ENCODE results near the gene SUGCT. TPM values are rescaled to one million over a fixed set of nuclear protein-coding genes. Genes with fewer than 3 reads are reported as not detected.
A peak's percentile ranks its signal among the peaks of the same experiment; 100 is the strongest.

Gene SUGCT
- total RNA-seq, 1 experiment from 2014 or later: 15.3 TPM

GRCh38 chr7:40421433-40421832 is 286.6 kb downstream of the SUGCT start:
- DNase-seq (ENCODE audit: low spot score): no peak
- in situ Hi-C loops (cut with HindIII; ENCODE audit: low sequenced_read_pairs): no loop called here

DNA sequence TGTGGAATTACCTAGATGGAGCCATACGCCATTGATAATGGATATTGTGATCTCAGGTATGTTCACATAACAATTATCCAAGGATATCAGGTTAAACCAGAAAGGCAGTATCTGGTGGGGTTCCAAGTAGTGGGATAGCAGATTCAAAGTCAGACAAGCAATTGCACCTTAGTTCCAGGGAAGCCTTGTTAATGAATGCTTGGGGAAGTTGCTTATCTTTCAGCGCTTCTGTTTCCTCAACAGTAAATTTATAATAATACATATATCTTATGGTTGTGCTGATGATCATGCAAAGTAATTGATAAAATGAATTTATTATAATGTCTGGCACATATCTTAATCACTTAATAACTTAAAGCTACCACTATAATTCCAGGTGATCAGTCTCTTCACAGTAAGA is 290.9 kb downstream of the SUGCT start:
- no peak for DNase-seq (ENCODE audit: low spot score)
- in situ Hi-C loops (cut with HindIII; ENCODE audit: low sequenced_read_pairs): no loop called here

- no peak for DNase-seq (ENCODE audit: low spot score)
These were observed 293.6 kb downstream of the SUGCT start for GRCh38 chr7:40428421-40428820.

GRCh38 chr7:40429826-40430225 is 295.0 kb downstream of the SUGCT start:
- in situ Hi-C loops (cut with HindIII; ENCODE audit: low sequenced_read_pairs): no loop called here
- no peak for DNase-seq (ENCODE audit: low spot score)

More at GRCh38 chr7:40428421-40428820, 293.6 kb downstream of the SUGCT start:
- in situ Hi-C loops (cut with HindIII; ENCODE audit: low sequenced_read_pairs): no loop called here

DNA sequence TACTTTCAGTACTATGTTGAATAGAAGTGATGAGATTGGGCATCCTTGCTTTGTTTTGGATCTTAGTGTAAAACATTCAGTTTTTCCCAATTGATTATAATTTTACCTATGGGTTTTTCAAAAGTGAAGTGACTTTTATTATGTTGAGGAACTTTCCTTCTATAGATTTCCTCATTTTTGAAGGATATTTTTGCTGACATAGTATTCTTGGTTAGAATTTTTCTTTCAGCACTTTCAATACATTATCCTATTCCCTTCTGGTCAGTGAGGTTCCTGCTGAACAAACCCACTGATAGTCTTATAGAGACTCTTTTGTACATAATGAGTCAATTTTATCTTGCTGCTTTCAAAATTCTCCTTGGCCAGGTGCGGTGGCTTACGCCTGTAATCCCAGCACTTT is 297.2 kb downstream of the SUGCT start:
- no peak for DNase-seq (ENCODE audit: low spot score)
- in situ Hi-C loops (cut with HindIII; ENCODE audit: low sequenced_read_pairs): no loop called here

DNA sequence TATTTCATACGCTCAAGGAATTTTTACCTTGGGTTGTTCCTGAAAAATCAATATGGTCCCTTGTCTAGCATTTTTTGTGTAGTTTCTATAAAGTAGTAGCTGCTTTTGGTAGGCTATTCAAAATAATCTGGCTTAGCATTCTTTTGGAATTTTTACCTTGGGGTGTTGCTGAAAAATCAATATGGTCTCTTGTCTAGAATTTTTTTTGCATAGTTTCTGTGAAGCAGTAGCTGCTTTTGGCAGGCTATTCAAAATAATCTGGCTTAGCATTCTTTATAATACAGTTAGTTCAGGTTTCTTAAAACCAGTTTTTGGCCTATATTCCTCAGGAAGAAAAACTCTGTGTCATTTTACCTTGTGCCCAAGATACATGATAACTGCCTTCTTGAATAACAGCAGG is 301.9 kb downstream of the SUGCT start:
- DNase-seq (ENCODE audit: low spot score): no peak
- in situ Hi-C loops (cut with HindIII; ENCODE audit: low sequenced_read_pairs): no loop called here

GRCh38 chr7:40437498-40437897 is 302.7 kb downstream of the SUGCT start:
- peak; percentile 98 for DNase-seq (ENCODE audit: low spot score)
- in situ Hi-C loops (cut with HindIII; ENCODE audit: low sequenced_read_pairs): no loop called here

GRCh38 chr7:40437936-40438634 is 303.3 kb downstream of the SUGCT start:
- in situ Hi-C loops (cut with HindIII; ENCODE audit: low sequenced_read_pairs): no loop called here
- peak; percentile 25 for DNase-seq (ENCODE audit: low spot score)

GRCh38 chr7:40439686-40440085 is 304.9 kb downstream of the SUGCT start:
- in situ Hi-C loops (cut with HindIII; ENCODE audit: low sequenced_read_pairs): no loop called here

DNA sequence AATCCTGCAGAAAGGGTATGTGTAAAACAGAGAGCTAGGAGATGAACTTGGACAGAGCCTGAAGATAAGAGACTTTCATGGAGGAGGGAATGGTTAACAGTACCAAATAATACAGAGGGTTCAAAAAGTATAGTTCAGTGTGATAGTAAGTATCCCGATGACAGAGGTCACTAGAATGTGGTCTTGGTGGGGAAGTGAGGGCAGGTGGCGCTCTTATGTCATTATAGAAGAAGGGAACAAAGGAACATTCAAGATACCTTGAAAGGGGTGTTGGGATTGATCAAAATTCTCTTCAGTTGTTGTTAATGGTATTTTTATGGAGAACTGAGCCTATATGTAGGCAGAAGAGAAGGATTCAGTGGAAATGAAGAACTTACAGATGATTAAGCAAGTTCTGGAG is 312.5 kb downstream of the SUGCT start:
- in situ Hi-C loops (cut with HindIII; ENCODE audit: low sequenced_read_pairs): no loop called here
- no peak for DNase-seq (ENCODE audit: low spot score)

More at GRCh38 chr7:40439686-40440085, 304.9 kb downstream of the SUGCT start:
- DNase-seq (ENCODE audit: low spot score): peak; percentile 10

GRCh38 chr7:40455485-40455884 is 320.7 kb downstream of the SUGCT start:
- in situ Hi-C loops (cut with HindIII; ENCODE audit: low sequenced_read_pairs): no loop called here
- DNase-seq (ENCODE audit: low spot score): no peak

DNA sequence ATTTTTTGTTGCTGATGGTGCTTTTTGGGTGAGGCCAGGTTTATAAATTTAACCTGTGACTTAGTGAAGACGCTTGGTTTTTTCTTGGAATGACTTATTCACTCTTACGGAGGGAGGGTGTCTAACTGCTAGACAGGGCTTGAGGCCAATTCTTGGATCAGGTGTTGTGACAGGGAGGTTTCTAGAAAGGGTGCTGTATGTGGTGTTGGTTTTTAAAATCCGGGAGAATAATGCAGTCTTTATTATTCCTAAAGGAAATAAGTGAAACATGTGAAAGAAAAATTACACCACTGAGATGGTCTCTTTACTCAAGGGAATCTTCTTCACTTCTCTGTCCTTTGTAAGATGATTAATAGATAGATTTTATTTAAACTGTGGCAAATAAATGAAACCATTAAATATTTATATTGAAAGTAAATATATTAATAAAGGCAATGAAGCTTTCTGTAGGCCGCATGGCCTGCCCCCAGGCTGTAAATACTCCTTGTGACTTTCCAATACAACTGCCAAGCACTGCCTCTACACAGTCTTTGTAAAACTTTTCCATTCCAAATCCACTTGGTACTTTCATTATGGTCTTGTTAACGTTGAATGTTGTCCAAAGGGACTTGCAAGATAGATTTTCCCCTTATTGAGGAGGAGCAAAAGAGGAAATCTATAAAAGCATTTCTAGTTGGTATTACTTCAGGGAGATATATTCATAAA is 323.1 kb downstream of the SUGCT start:
- in situ Hi-C loops (cut with HindIII; ENCODE audit: low sequenced_read_pairs): no loop called here
- no peak for DNase-seq (ENCODE audit: low spot score)

GRCh38 chr7:40463446-40463845 is 328.6 kb downstream of the SUGCT start:
- in situ Hi-C loops (cut with HindIII; ENCODE audit: low sequenced_read_pairs): no loop called here
- no peak for DNase-seq (ENCODE audit: low spot score)

- DNase-seq (ENCODE audit: low spot score): no peak
- in situ Hi-C loops (cut with HindIII; ENCODE audit: low sequenced_read_pairs): no loop called here
These were observed 334.4 kb downstream of the SUGCT start for GRCh38 chr7:40468891-40469864.

- in situ Hi-C loops (cut with HindIII; ENCODE audit: low sequenced_read_pairs): no loop called here
- no peak for DNase-seq (ENCODE audit: low spot score)
These were observed 335.3 kb downstream of the SUGCT start for GRCh38 chr7:40470091-40470592.

DNA sequence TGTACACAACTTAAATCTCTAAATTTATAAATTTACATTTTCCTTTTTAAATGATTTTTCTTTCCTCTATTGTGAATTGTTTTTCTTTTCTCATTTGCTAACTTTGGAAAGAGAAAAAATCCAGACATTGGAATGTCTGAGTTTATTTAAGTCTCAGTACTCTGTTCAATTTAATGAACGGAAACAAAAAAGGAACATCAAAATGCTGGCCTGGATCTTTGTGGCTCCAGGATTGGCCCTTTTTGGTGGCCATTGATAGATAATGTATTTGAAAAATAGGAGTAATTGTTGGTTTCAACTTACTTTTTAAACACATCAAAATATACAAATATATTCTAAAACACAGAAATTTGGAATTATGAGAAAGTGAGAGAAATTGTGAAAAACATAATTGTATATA is 336.0 kb downstream of the SUGCT start:
- in situ Hi-C loops (cut with HindIII; ENCODE audit: low sequenced_read_pairs): no loop called here
- DNase-seq (ENCODE audit: low spot score): no peak

DNA sequence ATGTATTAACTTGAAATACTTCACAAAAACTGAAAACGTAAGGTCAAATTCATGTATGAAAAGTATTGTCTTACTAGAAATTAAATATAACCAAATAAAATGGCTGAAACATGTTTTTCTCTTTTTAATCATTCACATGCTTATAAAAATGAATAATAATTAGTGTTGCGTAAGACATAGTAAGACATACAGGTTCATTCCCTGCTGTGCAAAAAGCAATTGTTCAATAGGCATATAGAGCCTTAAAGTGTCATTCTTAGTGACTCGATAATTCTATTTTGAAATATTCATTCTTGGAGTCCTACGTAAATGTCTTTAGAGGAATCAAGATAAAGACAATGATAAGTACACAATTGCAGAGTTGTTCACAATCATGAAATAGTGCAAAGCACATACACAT is 337.1 kb downstream of the SUGCT start:
- no peak for DNase-seq (ENCODE audit: low spot score)

GRCh38 chr7:40474790-40475680 is 340.2 kb downstream of the SUGCT start:
- no peak for DNase-seq (ENCODE audit: low spot score)
- in situ Hi-C loops (cut with HindIII; ENCODE audit: low sequenced_read_pairs): no loop called here

More for the DNA sequence above, 337.1 kb downstream of the SUGCT start:
- in situ Hi-C loops (cut with HindIII; ENCODE audit: low sequenced_read_pairs): no loop called here

- DNase-seq (ENCODE audit: low spot score): no peak
- in situ Hi-C loops (cut with HindIII; ENCODE audit: low sequenced_read_pairs): no loop called here
These were observed 340.8 kb downstream of the SUGCT start for GRCh38 chr7:40475681-40475982.

Measured in G401 (cell line).